Esophagus squamous epithelium (tissue), 4 donors: ENCODE data around the gene DNAH8.

Source experiments
- POLR2A ChIP-seq, 4 donors: fragments of 450-650 bp; IDR thresholded peaks; one replicate each; pipeline ENCODE4 v1.6.1; 2017; ENCODE audit warnings: antibody characterized with exemption in 4 of 4, mild to moderate bottlenecking in 4 of 4, moderate library complexity in 3 of 4
- TF ChIP-seq, protein P1 (sequence below), 6 experiments: fragments of 450-650 bp in 4 of 6; fragments of 200-600 bp in 2 of 6; sonication (generic) in 2 of 6; IDR thresholded peaks; one replicate each; pipeline ENCODE4 v1.5.1; 2016 to 2019; ENCODE audit warnings: antibody characterized with exemption in 6 of 6, mild to moderate bottlenecking in 4 of 6, moderate library complexity in 4 of 6

DNA sequence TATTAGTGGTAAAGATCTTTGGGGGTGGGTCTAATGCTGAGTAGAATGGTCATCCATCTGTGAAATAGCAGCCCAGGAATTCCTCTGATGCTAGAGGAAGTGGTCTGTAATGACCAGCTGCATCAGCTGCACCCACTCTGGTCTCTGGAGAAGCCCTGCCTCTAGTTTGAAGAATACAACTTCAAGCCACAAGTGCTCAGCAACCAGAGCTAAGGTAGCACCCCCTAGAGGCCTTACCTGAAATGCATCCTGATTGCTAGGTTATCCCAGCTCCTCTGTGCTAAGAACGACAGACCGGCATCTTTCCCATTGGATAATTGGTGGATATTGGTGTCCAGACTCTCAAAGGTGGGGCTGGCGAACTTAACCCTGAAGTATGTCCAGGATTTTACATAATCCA, 58.2 kb downstream of the DNAH8 start:
- no peak for TF ChIP-seq POLR2A (IDR thresholded peaks at IDR 0.05)
- TF ChIP-seq, protein P1, sequence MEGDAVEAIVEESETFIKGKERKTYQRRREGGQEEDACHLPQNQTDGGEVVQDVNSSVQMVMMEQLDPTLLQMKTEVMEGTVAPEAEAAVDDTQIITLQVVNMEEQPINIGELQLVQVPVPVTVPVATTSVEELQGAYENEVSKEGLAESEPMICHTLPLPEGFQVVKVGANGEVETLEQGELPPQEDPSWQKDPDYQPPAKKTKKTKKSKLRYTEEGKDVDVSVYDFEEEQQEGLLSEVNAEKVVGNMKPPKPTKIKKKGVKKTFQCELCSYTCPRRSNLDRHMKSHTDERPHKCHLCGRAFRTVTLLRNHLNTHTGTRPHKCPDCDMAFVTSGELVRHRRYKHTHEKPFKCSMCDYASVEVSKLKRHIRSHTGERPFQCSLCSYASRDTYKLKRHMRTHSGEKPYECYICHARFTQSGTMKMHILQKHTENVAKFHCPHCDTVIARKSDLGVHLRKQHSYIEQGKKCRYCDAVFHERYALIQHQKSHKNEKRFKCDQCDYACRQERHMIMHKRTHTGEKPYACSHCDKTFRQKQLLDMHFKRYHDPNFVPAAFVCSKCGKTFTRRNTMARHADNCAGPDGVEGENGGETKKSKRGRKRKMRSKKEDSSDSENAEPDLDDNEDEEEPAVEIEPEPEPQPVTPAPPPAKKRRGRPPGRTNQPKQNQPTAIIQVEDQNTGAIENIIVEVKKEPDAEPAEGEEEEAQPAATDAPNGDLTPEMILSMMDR (IDR thresholded peaks at IDR 0.05) = peak in 5 of 6 experiments; percentile 13 to 66 (median 30)
